HG02642 (cell line): ENCODE measurements around the gene SPANXN5.
"Not testable (repeated sequence)": the region's sequence is repeated elsewhere in the genome, so short reads cannot be mapped to it uniquely, and the experiment has no call there.

Experiments used
- ATAC-seq: cut with Tn5 transposase; IDR thresholded peaks from one replicate; pipeline ENCODE4 v1.9.1; 2021; ENCODE audit warnings: mild to moderate bottlenecking; ENCODE audit not compliant: unreplicated experiment, poor library complexity

SPANXN5 gene, protein sequence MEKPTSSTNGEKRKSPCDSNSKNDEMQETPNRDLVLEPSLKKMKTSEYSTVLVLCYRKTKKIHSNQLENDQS

GRCh38 chrX:52797327-52797726, at the start of gene SPANXN5:
TSS of gene SPANXN5 (minus strand) at chrX:52797427. CDS start at chrX:52797348, 79 bp downstream.
- ATAC-seq = not testable (repeated sequence)

GRCh38 chrX:52843619-52844018, 46.4 kb upstream of the SPANXN5 start:
- not testable (repeated sequence) for ATAC-seq

- ATAC-seq = no peak
These were observed 41.9 kb upstream of the SPANXN5 start for GRCh38 chrX:52839137-52839536.

DNA sequence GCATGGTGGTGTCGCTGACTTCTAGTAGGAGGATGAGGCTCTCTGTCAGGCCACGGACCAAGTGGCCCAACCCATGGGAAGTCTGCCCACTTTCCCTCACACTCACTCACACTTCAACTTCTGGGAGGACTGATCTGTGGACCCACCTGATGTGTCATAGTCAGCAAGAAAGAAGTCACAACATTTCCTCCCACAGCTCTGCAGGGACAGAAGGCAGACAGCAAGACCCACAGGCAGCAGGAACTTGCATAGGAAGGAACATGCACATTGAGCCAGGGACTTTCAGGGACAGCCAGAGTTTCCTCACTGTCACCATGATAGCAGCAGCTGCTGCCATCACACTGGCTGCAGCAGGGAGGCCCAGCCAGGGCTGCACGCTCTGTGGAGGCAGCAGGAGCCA, 33.3 kb upstream of the SPANXN5 start:
- no peak for ATAC-seq

DNA sequence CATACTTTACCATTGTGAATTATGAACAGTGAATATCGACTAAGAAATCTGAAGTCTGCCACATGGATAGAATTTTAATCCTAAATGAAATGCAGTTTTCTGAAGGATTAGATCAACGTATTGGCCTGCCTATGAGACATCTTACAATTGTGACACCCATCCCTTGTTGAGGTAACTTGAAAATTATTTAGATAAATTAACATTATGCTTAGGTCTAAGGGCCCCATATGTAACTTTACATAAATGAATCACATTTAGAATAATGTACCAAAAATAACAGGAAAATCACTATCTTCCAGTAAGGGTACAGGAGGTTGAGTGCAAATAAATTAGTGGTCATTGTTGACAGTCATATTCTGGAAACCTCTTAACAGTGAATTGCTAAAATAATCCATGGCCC, 27.4 kb upstream of the SPANXN5 start:
- no peak for ATAC-seq

DNA sequence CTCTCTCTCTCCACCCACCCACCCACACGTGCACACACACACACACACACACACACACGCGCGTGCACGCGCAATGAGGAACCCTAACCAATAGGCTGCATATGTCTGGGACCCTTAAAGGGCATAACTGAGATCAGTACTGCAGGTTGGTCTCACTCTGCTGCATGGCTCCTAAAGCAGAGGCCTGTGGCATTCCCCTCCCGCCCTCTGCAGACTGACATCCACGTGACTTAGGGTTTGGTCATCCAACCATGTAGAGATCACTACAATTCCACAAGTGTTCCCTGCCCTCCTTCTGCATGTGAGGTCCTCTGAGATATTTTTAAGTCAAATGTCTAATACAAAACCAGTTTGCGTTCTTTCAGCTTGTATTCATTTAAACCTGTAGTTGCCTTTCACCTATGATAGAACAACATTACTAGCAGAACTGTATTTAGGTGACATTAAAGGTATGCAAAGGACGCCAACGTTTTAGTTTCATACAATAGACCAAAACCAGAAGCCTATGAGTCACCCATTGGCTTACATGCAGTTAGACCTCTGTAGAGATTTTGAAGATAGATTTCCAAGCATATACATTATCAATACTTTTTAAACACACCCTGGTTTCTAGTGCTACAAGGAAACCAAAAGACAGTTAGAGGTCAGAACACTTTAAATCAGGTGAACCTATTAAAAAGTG, 24.0 kb upstream of the SPANXN5 start:
- no peak for ATAC-seq

DNA sequence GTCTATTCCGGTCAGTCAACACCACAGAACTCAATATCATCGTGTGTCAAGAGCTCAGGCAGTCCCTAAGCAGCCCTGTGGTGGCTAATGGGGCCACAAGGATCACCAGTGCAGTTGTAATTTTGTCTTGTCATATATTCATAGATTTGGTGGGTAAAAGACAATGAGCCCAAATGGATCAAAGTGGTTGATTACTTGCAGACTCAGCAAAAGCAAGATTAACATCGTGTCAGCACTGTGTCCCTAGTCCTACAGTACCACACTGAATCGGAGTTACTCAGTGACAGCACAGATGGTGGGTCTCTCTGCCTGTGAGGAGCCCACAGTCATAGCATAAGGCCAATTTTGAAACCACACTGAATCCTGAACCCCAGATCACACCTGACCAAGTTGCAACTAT, 22.6 kb upstream of the SPANXN5 start:
- ATAC-seq = no peak

DNA sequence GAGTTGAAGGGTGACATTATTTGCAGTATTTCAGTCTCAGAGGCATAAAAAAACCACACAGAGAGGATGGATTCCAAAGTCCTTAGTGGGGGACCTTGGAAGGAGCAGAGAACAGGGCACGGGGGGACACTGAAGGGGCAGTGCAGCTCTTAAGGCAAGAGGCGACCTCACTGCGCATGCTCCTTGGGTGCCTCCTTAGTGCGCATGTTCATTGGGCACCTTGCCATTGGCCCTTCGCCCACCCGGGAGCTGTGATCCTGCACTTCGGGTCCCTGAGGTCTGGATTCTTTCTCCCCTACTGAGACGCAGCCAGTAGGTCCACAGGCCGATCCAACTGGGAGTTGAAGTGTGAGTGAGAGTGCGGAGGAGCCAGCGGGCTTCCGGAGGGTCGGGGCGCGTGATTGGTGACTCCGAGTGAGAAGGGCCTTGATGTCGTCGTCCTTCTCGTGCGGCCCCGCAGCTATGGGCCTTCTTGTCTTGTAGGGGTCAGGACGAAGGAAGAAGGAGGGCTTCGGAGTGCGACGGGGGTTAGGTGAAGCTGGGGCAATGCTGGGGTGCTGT, 13.9 kb upstream of the SPANXN5 start, which contains the start of gene XAGE5:
TSS of gene XAGE5 (plus strand) at position 223 of the 561 bp plus-strand sequence. CDS start 1,280 bp downstream, outside the sequence.
- no peak for ATAC-seq

GRCh38 chrX:52804876-52805275, 7.6 kb upstream of the SPANXN5 start:
- not testable (repeated sequence) for ATAC-seq

DNA sequence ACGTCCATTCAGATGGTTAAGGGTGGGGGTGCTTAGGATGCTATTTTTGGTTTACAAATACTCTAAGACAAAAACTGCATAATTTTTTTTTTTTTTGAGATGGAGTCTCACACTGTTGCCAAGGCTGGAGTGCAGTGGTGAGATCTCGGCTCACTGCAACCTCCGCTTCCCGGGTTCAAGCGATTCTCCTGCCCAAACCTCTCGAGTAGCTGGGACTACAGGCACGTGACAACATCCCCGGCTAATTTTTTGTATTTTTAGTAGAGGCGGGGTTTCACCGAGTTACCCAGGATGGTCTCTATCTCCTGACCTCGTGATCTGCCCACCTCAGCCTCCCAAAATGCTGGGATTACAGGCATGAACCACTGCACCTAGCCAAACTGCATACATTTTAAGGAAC, 23.7 kb downstream of the SPANXN5 start:
- not testable (repeated sequence) for ATAC-seq

- not testable (repeated sequence) for ATAC-seq
These were observed 31.2 kb downstream of the SPANXN5 start for GRCh38 chrX:52765983-52766382.

DNA sequence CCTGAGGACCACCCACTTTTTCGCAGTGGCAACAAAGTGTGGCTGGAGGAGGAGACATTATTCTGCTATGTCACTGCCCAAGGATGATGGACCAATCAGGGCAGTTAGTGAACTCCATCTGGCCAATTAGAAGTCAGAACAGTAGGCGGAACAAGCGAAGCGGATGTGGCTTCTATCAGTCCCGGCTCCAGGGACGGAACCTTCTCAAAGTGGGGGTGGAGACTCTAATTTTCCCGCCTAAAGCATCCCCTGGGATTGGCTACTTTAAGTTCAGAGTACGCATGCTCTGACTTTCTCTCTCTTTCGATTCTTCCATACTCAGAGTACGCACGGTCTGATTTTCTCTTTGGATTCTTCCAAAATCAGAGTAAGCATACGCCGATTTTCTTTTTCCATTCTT, 46.3 kb downstream of the SPANXN5 start, which contains the start of gene SSX2B:
TSS of gene SSX2B (plus strand) at position 301 of the 400 bp plus-strand sequence. CDS start 1,429 bp downstream, outside the sequence.
- not testable (repeated sequence) for ATAC-seq
